ENCODE measurements around the gene MAP2K3. TPM values are rescaled to one million over a fixed set of nuclear protein-coding genes. Genes with fewer than 3 reads are reported as not detected.

Gene MAP2K3
- total and polyA plus RNA-seq, 9 donors, result 9.1 to 45.5 (median 17.6) TPM

- H3K4me3 ChIP-seq, result peak overlapping the region; percentile 56
- no peaks in the 10 kb centered on the region for H3K36me3 ChIP-seq
- 35 to 39% (median 39%) methylated on average over 15 of the region's 15 CpGs for WGBS, 3 donors
- no peak for TF ChIP-seq POLR2A (IDR thresholded peaks at IDR 0.05)
- TF ChIP-seq EP300 (IDR thresholded peaks at IDR 0.05), result no peak
- TF ChIP-seq, protein P1, sequence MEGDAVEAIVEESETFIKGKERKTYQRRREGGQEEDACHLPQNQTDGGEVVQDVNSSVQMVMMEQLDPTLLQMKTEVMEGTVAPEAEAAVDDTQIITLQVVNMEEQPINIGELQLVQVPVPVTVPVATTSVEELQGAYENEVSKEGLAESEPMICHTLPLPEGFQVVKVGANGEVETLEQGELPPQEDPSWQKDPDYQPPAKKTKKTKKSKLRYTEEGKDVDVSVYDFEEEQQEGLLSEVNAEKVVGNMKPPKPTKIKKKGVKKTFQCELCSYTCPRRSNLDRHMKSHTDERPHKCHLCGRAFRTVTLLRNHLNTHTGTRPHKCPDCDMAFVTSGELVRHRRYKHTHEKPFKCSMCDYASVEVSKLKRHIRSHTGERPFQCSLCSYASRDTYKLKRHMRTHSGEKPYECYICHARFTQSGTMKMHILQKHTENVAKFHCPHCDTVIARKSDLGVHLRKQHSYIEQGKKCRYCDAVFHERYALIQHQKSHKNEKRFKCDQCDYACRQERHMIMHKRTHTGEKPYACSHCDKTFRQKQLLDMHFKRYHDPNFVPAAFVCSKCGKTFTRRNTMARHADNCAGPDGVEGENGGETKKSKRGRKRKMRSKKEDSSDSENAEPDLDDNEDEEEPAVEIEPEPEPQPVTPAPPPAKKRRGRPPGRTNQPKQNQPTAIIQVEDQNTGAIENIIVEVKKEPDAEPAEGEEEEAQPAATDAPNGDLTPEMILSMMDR (IDR thresholded peaks at IDR 0.05), result no peak
- intact Hi-C loops (cut with DNase I), result loop anchor here in 3 of 4 donors (2.0 to 10.0 kb wide), 3 partner anchors 39 to 209 kb away; partner anchors contain the start of genes DHRS7B (in 2 of the 3), TMEM11 (in 1 of the 3) and USP22 (in 1 of the 3)
- DNase-seq, result no peak
- no peaks in the 10 kb centered on the region for H3K27me3 ChIP-seq
- no peak overlapping the region for H3K27ac ChIP-seq
- H3K9me3 ChIP-seq, result no peaks in the 10 kb centered on the region
- peaks cover 6% of the 10 kb centered on the region for H3K4me1 ChIP-seq (ENCODE audit: insufficient read depth)
Measured at GRCh38 chr17:21253646-21254441, 30.7 kb upstream of the MAP2K3 start.

GRCh38 chr17:21258593-21258992, 25.9 kb upstream of the MAP2K3 start:
- TF ChIP-seq POLR2A (IDR thresholded peaks at IDR 0.05), result no peak
- TF ChIP-seq, protein P1 (IDR thresholded peaks at IDR 0.05), result no peak
- no peak for TF ChIP-seq EP300 (IDR thresholded peaks at IDR 0.05)

GRCh38 chr17:21262259-21262993, 22.1 kb upstream of the MAP2K3 start:
- peaks cover 1% of the 10 kb centered on the region for H3K4me1 ChIP-seq (ENCODE audit: insufficient read depth)
- no peaks in the 10 kb centered on the region for H3K27me3 ChIP-seq
- no peaks in the 10 kb centered on the region for H3K9me3 ChIP-seq
- 72 to 74% (median 74%) methylated on average over 12 of the region's 12 CpGs for WGBS, 3 donors
- H3K27ac ChIP-seq, result no peak overlapping the region
- no peak for DNase-seq
- H3K36me3 ChIP-seq, result no peaks in the 10 kb centered on the region
- intact Hi-C loops (cut with DNase I), result no loop called here
- TF ChIP-seq POLR2A (IDR thresholded peaks at IDR 0.05) (no peak), EP300 (IDR thresholded peaks at IDR 0.05) (no peak)
- TF ChIP-seq, protein P1 (IDR thresholded peaks at IDR 0.05), result no peak
- no peak overlapping the region for H3K4me3 ChIP-seq

More at GRCh38 chr17:21258593-21258992, 25.9 kb upstream of the MAP2K3 start:
- Histone ChIP-seq H3K4me1 (ENCODE audit: insufficient read depth) (peaks cover 1% of the 10 kb centered on the region), H3K4me3 (no peak overlapping the region), H3K36me3 (no peaks in the 10 kb centered on the region), H3K27ac (no peak overlapping the region), H3K9me3 (no peaks in the 10 kb centered on the region), H3K27me3 (no peaks in the 10 kb centered on the region)
- WGBS, 3 donors, result 92% methylated on average over 7 of the region's 7 CpGs
- intact Hi-C loops (cut with DNase I), result loop anchor here in 3 of 4 donors (10.0 kb wide), 2 partner anchors 134 to 214 kb away; partner anchors contain the start of genes DHRS7B (in 2 of the 3) and USP22 (in 1 of the 3)
- no peak for DNase-seq

- no peak for DNase-seq
- Histone ChIP-seq H3K27ac (no peak overlapping the region), H3K9me3 (no peaks in the 10 kb centered on the region), H3K4me3 (no peak overlapping the region), H3K4me1 (ENCODE audit: insufficient read depth) (peaks cover 1% of the 10 kb centered on the region), H3K36me3 (no peaks in the 10 kb centered on the region), H3K27me3 (no peaks in the 10 kb centered on the region)
- 44 to 50% (median 49%) methylated on average over 6 of the region's 6 CpGs for WGBS, 3 donors
- TF ChIP-seq EP300 (IDR thresholded peaks at IDR 0.05) (no peak), POLR2A (IDR thresholded peaks at IDR 0.05) (no peak)
- TF ChIP-seq, protein P1 (IDR thresholded peaks at IDR 0.05), result no peak
- intact Hi-C loops (cut with DNase I), result no loop called here
Measured at GRCh38 chr17:21263376-21263775, 21.1 kb upstream of the MAP2K3 start.

Data from ovary (tissue), 9 donors.